Measurements from ENCODE around the gene GNPTG. TPM values are rescaled to one million over a fixed set of nuclear protein-coding genes. Genes with fewer than 3 reads are reported as not detected.
A peak's percentile ranks its signal among the peaks of the same experiment; 100 is the strongest.

The GNPTG gene
- total RNA-seq, 1 donor from 2014 or later, result 55.6 TPM

- Mint-ChIP-seq H3K36me3 (no peaks in the 10 kb centered on the region), H3K4me1 (ENCODE audit: unreplicated experiment) (peaks cover 12% of the 10 kb centered on the region), H3K27ac (no peak overlapping the region), H3K9me3 (no peaks in the 10 kb centered on the region), H3K4me3 (no peak overlapping the region), H3K27me3 (no peaks in the 10 kb centered on the region)
- no peak for TF ChIP-seq CTCF (conservative IDR thresholded peaks at IDR 0.05)
- DNase-seq (ENCODE audit: extremely low spot score, unreplicated experiment), result no peak
Measured at GRCh38 chr16:1355591-1355990, 3.9 kb downstream of the GNPTG start.

GRCh38 chr16:1356061-1356900, 4.5 kb downstream of the GNPTG start:
- TF ChIP-seq CTCF (conservative IDR thresholded peaks at IDR 0.05), result no peak
- Mint-ChIP-seq H3K9me3 (no peaks in the 10 kb centered on the region), H3K27ac (no peak overlapping the region), H3K27me3 (no peaks in the 10 kb centered on the region), H3K4me1 (ENCODE audit: unreplicated experiment) (peaks cover 12% of the 10 kb centered on the region), H3K36me3 (no peaks in the 10 kb centered on the region), H3K4me3 (no peak overlapping the region)
- no peak for DNase-seq (ENCODE audit: extremely low spot score, unreplicated experiment)

GRCh38 chr16:1357906-1358566, 6.3 kb downstream of the GNPTG start:
- Mint-ChIP-seq H3K36me3 (no peaks in the 10 kb centered on the region), H3K4me1 (ENCODE audit: unreplicated experiment) (peaks cover 7% of the 10 kb centered on the region), H3K9me3 (no peaks in the 10 kb centered on the region), H3K27me3 (no peaks in the 10 kb centered on the region), H3K4me3 (no peak overlapping the region), H3K27ac (peak overlapping the region; percentile 66)
- no peak for DNase-seq (ENCODE audit: extremely low spot score, unreplicated experiment)
- TF ChIP-seq CTCF (conservative IDR thresholded peaks at IDR 0.05), result no peak

GRCh38 chr16:1361685-1362360, 10.1 kb downstream of the GNPTG start:
- Mint-ChIP-seq H3K9me3 (no peaks in the 10 kb centered on the region), H3K4me1 (ENCODE audit: unreplicated experiment) (no peaks in the 10 kb centered on the region), H3K4me3 (no peak overlapping the region), H3K36me3 (peaks cover 3% of the 10 kb centered on the region), H3K27ac (no peak overlapping the region), H3K27me3 (no peaks in the 10 kb centered on the region)
- DNase-seq (ENCODE audit: extremely low spot score, unreplicated experiment), result no peak
- no peak for TF ChIP-seq CTCF (conservative IDR thresholded peaks at IDR 0.05)

- H3K36me3 Mint-ChIP-seq, result peaks cover 3% of the 10 kb centered on the region
- no peaks in the 10 kb centered on the region for H3K4me1 Mint-ChIP-seq (ENCODE audit: unreplicated experiment)
- H3K27me3 Mint-ChIP-seq, result no peaks in the 10 kb centered on the region
- no peaks in the 10 kb centered on the region for H3K9me3 Mint-ChIP-seq
- no peak overlapping the region for H3K27ac Mint-ChIP-seq
- no peak for TF ChIP-seq CTCF (conservative IDR thresholded peaks at IDR 0.05)
- H3K4me3 Mint-ChIP-seq, result no peak overlapping the region
- DNase-seq (ENCODE audit: extremely low spot score, unreplicated experiment), result no peak
Measured at GRCh38 chr16:1362807-1363206, 11.1 kb downstream of the GNPTG start.

Measured in type B pancreatic cell (in vitro differentiated cells).